Esophagus squamous epithelium (tissue), 4 donors: ENCODE results near the gene MTF1.
A peak's percentile ranks its signal among the peaks of the same experiment; 100 is the strongest.

Source experiments
- POLR2A ChIP-seq, 4 donors: fragments of 450-650 bp; IDR thresholded peaks; one replicate each; pipeline ENCODE4 v1.6.1; 2017; ENCODE audit warnings: antibody characterized with exemption in 4 of 4, mild to moderate bottlenecking in 4 of 4, moderate library complexity in 3 of 4
- TF ChIP-seq, protein P1 (sequence below), 6 experiments: fragments of 450-650 bp in 4 of 6; fragments of 200-600 bp in 2 of 6; sonication (generic) in 2 of 6; IDR thresholded peaks; one replicate each; pipeline ENCODE4 v1.5.1; 2016 to 2019; ENCODE audit warnings: antibody characterized with exemption in 6 of 6, mild to moderate bottlenecking in 4 of 6, moderate library complexity in 4 of 6

DNA sequence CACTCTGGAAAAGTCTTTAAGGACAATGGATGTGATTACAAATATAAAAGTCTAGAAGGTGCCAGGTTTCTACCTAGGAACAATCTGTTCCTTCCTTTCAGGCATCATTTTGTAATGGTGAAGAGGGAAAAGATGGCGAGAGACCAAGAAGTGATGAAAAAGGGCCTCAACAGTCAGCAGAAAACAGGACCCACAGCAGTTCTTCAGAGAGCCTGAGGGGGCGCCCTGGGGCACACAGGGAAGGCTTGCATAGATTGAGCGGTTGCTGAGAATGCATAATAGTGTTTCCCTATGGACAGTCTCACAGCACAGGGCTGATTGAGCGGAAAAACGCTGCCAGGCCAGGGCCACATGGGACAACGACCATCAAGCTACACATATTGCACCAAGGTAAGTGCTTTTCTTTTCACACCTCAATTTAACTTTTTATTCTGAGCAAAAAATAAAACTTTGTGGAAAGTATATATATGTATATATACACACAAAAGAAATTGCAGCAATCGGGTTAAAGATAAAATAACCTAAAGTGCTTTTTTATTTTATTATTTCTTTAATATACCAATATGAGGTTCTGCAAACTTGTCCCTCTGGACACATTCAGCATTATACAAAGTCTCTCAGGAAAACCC lies 48.3 kb downstream of the MTF1 start:
- TF ChIP-seq, protein P1, sequence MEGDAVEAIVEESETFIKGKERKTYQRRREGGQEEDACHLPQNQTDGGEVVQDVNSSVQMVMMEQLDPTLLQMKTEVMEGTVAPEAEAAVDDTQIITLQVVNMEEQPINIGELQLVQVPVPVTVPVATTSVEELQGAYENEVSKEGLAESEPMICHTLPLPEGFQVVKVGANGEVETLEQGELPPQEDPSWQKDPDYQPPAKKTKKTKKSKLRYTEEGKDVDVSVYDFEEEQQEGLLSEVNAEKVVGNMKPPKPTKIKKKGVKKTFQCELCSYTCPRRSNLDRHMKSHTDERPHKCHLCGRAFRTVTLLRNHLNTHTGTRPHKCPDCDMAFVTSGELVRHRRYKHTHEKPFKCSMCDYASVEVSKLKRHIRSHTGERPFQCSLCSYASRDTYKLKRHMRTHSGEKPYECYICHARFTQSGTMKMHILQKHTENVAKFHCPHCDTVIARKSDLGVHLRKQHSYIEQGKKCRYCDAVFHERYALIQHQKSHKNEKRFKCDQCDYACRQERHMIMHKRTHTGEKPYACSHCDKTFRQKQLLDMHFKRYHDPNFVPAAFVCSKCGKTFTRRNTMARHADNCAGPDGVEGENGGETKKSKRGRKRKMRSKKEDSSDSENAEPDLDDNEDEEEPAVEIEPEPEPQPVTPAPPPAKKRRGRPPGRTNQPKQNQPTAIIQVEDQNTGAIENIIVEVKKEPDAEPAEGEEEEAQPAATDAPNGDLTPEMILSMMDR (IDR thresholded peaks at IDR 0.05), result peak in 5 of 6 experiments; percentile 58 to 81 (median 68)
- TF ChIP-seq POLR2A (IDR thresholded peaks at IDR 0.05), result no peak
